GM18498 (cell line): ENCODE measurements around the gene ATAD3B.
A peak's percentile ranks its signal among the peaks of the same experiment; 100 is the strongest.
"Not testable (repeated sequence)": the region's sequence is repeated elsewhere in the genome, so short reads cannot be mapped to it uniquely, and the experiment has no call there.

ENCODE experiments used
- ATAC-seq: cut with Tn5 transposase; IDR thresholded peaks from one replicate; pipeline ENCODE4 v1.9.1; 2021; ENCODE audit warnings: mild to moderate bottlenecking, moderate library complexity; ENCODE audit not compliant: unreplicated experiment

Gene ATAD3B

GRCh38 chr1:1471389-1472052 lies at the start of gene ATAD3B:
TSS of gene ATAD3B (plus strand) at chr1:1471765. CDS start at chr1:1471885, 120 bp downstream.
- peak; percentile 93 for ATAC-seq

- no peak for ATAC-seq
Measured at GRCh38 chr1:1421907-1422464, 49.6 kb upstream of the ATAD3B start.

GRCh38 chr1:1422465-1423244 lies 48.9 kb upstream of the ATAD3B start:
- ATAC-seq: no peak

- ATAC-seq: no peak
Measured at GRCh38 chr1:1423245-1423597, 48.3 kb upstream of the ATAD3B start.

GRCh38 chr1:1424707-1425106 lies 46.9 kb upstream of the ATAD3B start:
- ATAC-seq: no peak

- no peak for ATAC-seq
Measured at GRCh38 chr1:1425426-1425752, 46.2 kb upstream of the ATAD3B start.

- ATAC-seq: no peak
Measured at GRCh38 chr1:1425753-1426495, 45.6 kb upstream of the ATAD3B start.

GRCh38 chr1:1426496-1427105 lies 45.0 kb upstream of the ATAD3B start:
- no peak for ATAC-seq

GRCh38 chr1:1427106-1427819 lies 44.3 kb upstream of the ATAD3B start:
- no peak for ATAC-seq

- no peak for ATAC-seq
Measured at GRCh38 chr1:1427820-1428148, 43.8 kb upstream of the ATAD3B start.

- ATAC-seq: no peak
Measured at GRCh38 chr1:1428174-1428573, 43.4 kb upstream of the ATAD3B start.

GRCh38 chr1:1428967-1429366 lies 42.6 kb upstream of the ATAD3B start:
- not testable (repeated sequence) for ATAC-seq

- ATAC-seq: no peak
Measured at GRCh38 chr1:1429671-1430073, 41.9 kb upstream of the ATAD3B start.

- no peak for ATAC-seq
Measured at GRCh38 chr1:1430114-1430982, 41.2 kb upstream of the ATAD3B start.

- no peak for ATAC-seq
Measured at GRCh38 chr1:1430992-1431844, 40.3 kb upstream of the ATAD3B start.

- no peak for ATAC-seq
Measured at GRCh38 chr1:1431845-1432273, 39.7 kb upstream of the ATAD3B start.

GRCh38 chr1:1432274-1432950 lies 39.2 kb upstream of the ATAD3B start:
- no peak for ATAC-seq
